HepG2 (cell line): ENCODE measurements around the gene GNG3. TPM values are rescaled to one million over a fixed set of nuclear protein-coding genes. Genes with fewer than 3 reads are reported as not detected.
A peak's percentile ranks its signal among the peaks of the same experiment; 100 is the strongest.

ENCODE experiments used
- ATAC-seq: fragments of 200-7000 bp; cut with Tn5 transposase; 3 replicates; pipeline ENCODE4 v1.9.1; 2020; ENCODE audit warnings: mild to moderate bottlenecking, moderate library complexity
- BruUV-seq: library from RNA; stranded (reverse); fragments of 400-500 nt; replicated peaks from 2 replicates; lab custom pipeline; 2021; lab: Mats Ljungman, UMichigan
- CTCF ChIA-PET: fragments of 300-600 bp; formaldehyde crosslinking; extraction: SDS; loops from one replicate; lab custom pipeline; 2021; ENCODE audit warnings: low total read pairs, inconsistent platforms, low intra/inter-chr PET ratio; lab: Yijun Ruan, JAX
- POLR2A ChIA-PET: fragments of 350-600 bp; sonication (Branson Sonifier 250); formaldehyde crosslinking; loops from one replicate; lab custom pipeline; 2020; ENCODE audit warnings: antibody characterized with exemption, inconsistent platforms; lab: Yijun Ruan, JAX
- DNase-seq: peaks from one replicate; pipeline ENCODE4 v3.0.0-alpha.2; 2015; ENCODE audit warnings: low spot score
- FAIRE-seq: peaks from 3 replicates; lab custom pipeline; 2011; peaks lifted over from hg19 to GRCh38; lab: Jason Lieb, UNC
- H2AFZ ChIP-seq: one replicate; pipeline ENCODE4 v1.6.1; 2011; ENCODE audit warnings: low read length, inconsistent platforms
- H3K27ac ChIP-seq: fragments of 300-600 bp; 3 replicates; pipeline ENCODE4 v1.8.0; 2011; ENCODE audit warnings: mixed run types, mild to moderate bottlenecking, mixed read lengths, low read length, inconsistent platforms; ENCODE audit not compliant: insufficient read depth; ENCODE audit errors: extremely low read length
- H3K27me3 ChIP-seq, 2 experiments: fragments of 200-600 bp in 1 of 2; 2 replicates in 1 of 2; 3 replicates in 1 of 2; pipeline versions ENCODE4 v1.6.0 to v1.8.0; 2011; ENCODE audit warnings: low read length in 2 of 2, mild to moderate bottlenecking in 2 of 2, moderate library complexity in 2 of 2, inconsistent platforms in 1 of 2; ENCODE audit not compliant: insufficient read depth in 2 of 2, control insufficient read depth in 1 of 2
- H3K36me3 ChIP-seq, 2 experiments: fragments of 200-600 bp in 1 of 2; replicated peaks in 1 of 2; 2 replicates in 1 of 2; 3 replicates in 1 of 2; pipeline versions ENCODE4 v1.5.1 to v1.8.0; 2011; ENCODE audit warnings: low read length in 2 of 2, inconsistent platforms in 1 of 2; ENCODE audit not compliant: insufficient read depth in 2 of 2, control insufficient read depth in 1 of 2
- H3K4me1 ChIP-seq: 2 replicates; pipeline ENCODE4 v1.5.1; 2012; ENCODE audit warnings: low read length, inconsistent platforms; ENCODE audit not compliant: insufficient read depth
- H3K4me2 ChIP-seq: 2 replicates; pipeline ENCODE4 v1.6.0; 2011; ENCODE audit warnings: low read depth, low read length, inconsistent platforms
- H3K4me3 ChIP-seq, 3 experiments: fragments of 200-600 bp in 1 of 3; sonication (generic), shearing (Covaris generic) in 1 of 3; replicated peaks in 1 of 3; 2 replicates each; pipeline ENCODE4 v1.5.1; 2011 to 2016; ENCODE audit warnings: low read length in 3 of 3, inconsistent platforms in 2 of 3, low read depth in 2 of 3, mild to moderate bottlenecking in 2 of 3, control low read depth in 1 of 3, mixed read lengths in 1 of 3; ENCODE audit not compliant: insufficient read depth in 1 of 3
- H3K79me2 ChIP-seq: one replicate; pipeline ENCODE4 v1.6.1; 2011; ENCODE audit warnings: low read length, inconsistent platforms; ENCODE audit not compliant: insufficient read depth
- H3K9ac ChIP-seq: 2 replicates; pipeline ENCODE4 v1.6.0; 2011; ENCODE audit warnings: mild to moderate bottlenecking, low read depth, low read length, inconsistent platforms; ENCODE audit not compliant: insufficient read depth
- H3K9me3 ChIP-seq: 2 replicates; pipeline ENCODE4 v1.5.1; 2012; ENCODE audit warnings: mild to moderate bottlenecking, low read length
- H4K20me1 ChIP-seq: 2 replicates; pipeline ENCODE4 v1.6.0; 2011; ENCODE audit warnings: inconsistent platforms, mild to moderate bottlenecking, low read length, moderate library complexity; ENCODE audit not compliant: insufficient read depth
- CREB1 ChIP-seq, 2 experiments: fragments of 450-650 bp in 1 of 2; IDR thresholded peaks; 2 replicates each; pipeline ENCODE4 v1.6.1; 2016 to 2017; ENCODE audit warnings: control low read depth in 1 of 2, mild to moderate bottlenecking in 1 of 2, missing compliant biosample characterization in 1 of 2, missing genetic modification characterization in 1 of 2
- FOSL1 ChIP-seq: sonication (generic); formaldehyde crosslinking; IDR thresholded peaks from 2 replicates; pipeline ENCODE4 v1.9.0; 2021; ENCODE audit warnings: missing genetic modification reagents, borderline replicate concordance
- FOXP1 ChIP-seq, 2 experiments: fragments of 450-650 bp in 1 of 2; IDR thresholded peaks; 2 replicates each; pipeline ENCODE4 v1.6.1; 2017 to 2018; ENCODE audit warnings: antibody characterized with exemption in 1 of 2
- HES4 ChIP-seq: sonication (generic); formaldehyde crosslinking; IDR thresholded peaks from 2 replicates; pipeline ENCODE4 v1.9.0; 2021; ENCODE audit warnings: mild to moderate bottlenecking, missing genetic modification reagents, borderline replicate concordance
- NR2F1 ChIP-seq, 2 experiments: fragments of 450-650 bp in 1 of 2; formaldehyde crosslinking in 1 of 2; IDR thresholded peaks; 2 replicates each; pipeline versions ENCODE4 v1.5.0 to v1.6.1; 2016 to 2020; ENCODE audit warnings: mild to moderate bottlenecking in 1 of 2, missing compliant biosample characterization in 1 of 2, missing genetic modification reagents in 1 of 2, moderate library complexity in 1 of 2
- NRL ChIP-seq: sonication (generic); formaldehyde crosslinking; IDR thresholded peaks from 2 replicates; pipeline ENCODE4 v1.5.0; 2020; ENCODE audit warnings: missing genetic modification reagents, mild to moderate bottlenecking, moderate library complexity, borderline replicate concordance
- PHF20 ChIP-seq: sonication (generic); formaldehyde crosslinking; IDR thresholded peaks from 2 replicates; pipeline ENCODE4 v1.5.0; 2020; ENCODE audit warnings: mild to moderate bottlenecking, missing genetic modification reagents
- POLR2G ChIP-seq: fragments of 200-400 bp; formaldehyde crosslinking; IDR thresholded peaks from 2 replicates; pipeline ENCODE4 v1.6.1; 2018; ENCODE audit warnings: mild to moderate bottlenecking, low read depth, low read length, moderate library complexity
- PRMT3 ChIP-seq: sonication (generic); formaldehyde crosslinking; IDR thresholded peaks from 2 replicates; pipeline ENCODE4 v1.8.1; 2022; ENCODE audit warnings: low read depth, mild to moderate bottlenecking, moderate library complexity, missing genetic modification reagents, borderline replicate concordance
- SMAD9 ChIP-seq: sonication (generic); formaldehyde crosslinking; IDR thresholded peaks from 2 replicates; pipeline ENCODE4 v1.5.1; 2020; ENCODE audit warnings: mild to moderate bottlenecking, missing genetic modification reagents
- TEAD2 ChIP-seq: sonication (generic); formaldehyde crosslinking; IDR thresholded peaks from 2 replicates; pipeline ENCODE4 v1.9.0; 2021; ENCODE audit warnings: missing genetic modification reagents
- ZBTB20 ChIP-seq: sonication (generic); formaldehyde crosslinking; IDR thresholded peaks from 2 replicates; pipeline ENCODE4 v1.8.1; 2023; ENCODE audit warnings: missing genetic modification reagents, low read depth, mild to moderate bottlenecking, borderline replicate concordance
- ZFP1 ChIP-seq: IDR thresholded peaks from 2 replicates; pipeline ENCODE4 v1.6.1; 2016
- ZNF296 ChIP-seq: sonication (generic); formaldehyde crosslinking; conservative IDR thresholded peaks from 2 replicates; pipeline ENCODE4 v1.5.0; 2020; ENCODE audit warnings: mild to moderate bottlenecking, missing genetic modification reagents
- ZNF496 ChIP-seq: sonication (generic); formaldehyde crosslinking; IDR thresholded peaks from 2 replicates; pipeline ENCODE4 v1.8.1; 2023; ENCODE audit warnings: mild to moderate bottlenecking, moderate library complexity, missing genetic modification reagents; ENCODE audit not compliant: insufficient replicate concordance
- ZNF616 ChIP-seq: sonication (generic); formaldehyde crosslinking; IDR thresholded peaks from 2 replicates; pipeline ENCODE4 v1.5.0; 2020; ENCODE audit warnings: low read depth, mild to moderate bottlenecking, missing genetic modification reagents
- ZSCAN20 ChIP-seq: sonication (generic); formaldehyde crosslinking; IDR thresholded peaks from 2 replicates; pipeline ENCODE4 v1.4.0; 2020; ENCODE audit warnings: missing genetic modification reagents, mild to moderate bottlenecking, borderline replicate concordance
- WGBS: methylation state at CpG from one replicate; pipeline ENCODE4 v1.1.6; 2017; ENCODE audit warnings: low lambda C conversion rate; 5-methylcytosine and 5-hydroxymethylcytosine counted together
- in situ Hi-C: cut with HindIII; loops from 2 replicates; pipeline ENCODE4 v1.10.0; 2017; ENCODE audit warnings: low pct_unique_long_range_greater_than_20kb; ENCODE audit not compliant: extremely low pct_ligation_motif_present
- intact Hi-C: fragments of 100-400 bp; cut with micrococcal nuclease; formaldehyde crosslinking; loops from one replicate; pipeline ENCODE4 v1.10.0; 2022; ENCODE audit not compliant: unreplicated experiment
- polyA plus RNA-seq, 8 experiments: library from polyadenylated mRNA; depleted of rRNA in 3 of 8; stranded (reverse) in 7 of 8; unstranded in 1 of 8; fragments of >200 nt; fragmentation: Illumina TruSeq in 4 of 8; extraction: Trizol in 4 of 8; gene quantifications; 2 replicates each; pipeline versions ENCODE4 v1.2.1 to v1.2.3, GENCODE V29; 2011 to 2016; ENCODE audit warnings: low read depth in 4 of 8, missing spikeins in 1 of 8, mixed read lengths in 1 of 8; ENCODE audit not compliant: insufficient read depth in 1 of 8
- total RNA-seq, 5 experiments: library from RNA; depleted of rRNA; stranded (reverse); fragments of >200 nt; fragmentation: Illumina TruSeq; extraction: Trizol; gene quantifications; 2 replicates each; pipeline ENCODE4 v1.2.3, GENCODE V29; 2016; ENCODE audit warnings: low read depth in 1 of 5
- TF ChIP-seq, protein P1 (sequence below): sonication (generic); formaldehyde crosslinking; conservative IDR thresholded peaks from 2 replicates; pipeline ENCODE4 v1.4.0; 2020; ENCODE audit warnings: missing genetic modification reagents
- TF ChIP-seq, protein P2 (sequence below): sonication (generic); formaldehyde crosslinking; IDR thresholded peaks from 2 replicates; pipeline ENCODE4 v1.8.0; 2022; ENCODE audit warnings: missing genetic modification reagents, low read depth, mild to moderate bottlenecking, borderline replicate concordance
- TF ChIP-seq, protein P3 (sequence below): sonication (generic); formaldehyde crosslinking; IDR thresholded peaks from 2 replicates; pipeline ENCODE4 v1.5.1; 2020; ENCODE audit warnings: missing genetic modification reagents, mild to moderate bottlenecking, borderline replicate concordance

Gene GNG3
- total and polyA plus RNA-seq, 2 of the 13 experiments (the other 11 are each of a cell fraction or from before 2014, with no cell fraction given), result not detected

DNA sequence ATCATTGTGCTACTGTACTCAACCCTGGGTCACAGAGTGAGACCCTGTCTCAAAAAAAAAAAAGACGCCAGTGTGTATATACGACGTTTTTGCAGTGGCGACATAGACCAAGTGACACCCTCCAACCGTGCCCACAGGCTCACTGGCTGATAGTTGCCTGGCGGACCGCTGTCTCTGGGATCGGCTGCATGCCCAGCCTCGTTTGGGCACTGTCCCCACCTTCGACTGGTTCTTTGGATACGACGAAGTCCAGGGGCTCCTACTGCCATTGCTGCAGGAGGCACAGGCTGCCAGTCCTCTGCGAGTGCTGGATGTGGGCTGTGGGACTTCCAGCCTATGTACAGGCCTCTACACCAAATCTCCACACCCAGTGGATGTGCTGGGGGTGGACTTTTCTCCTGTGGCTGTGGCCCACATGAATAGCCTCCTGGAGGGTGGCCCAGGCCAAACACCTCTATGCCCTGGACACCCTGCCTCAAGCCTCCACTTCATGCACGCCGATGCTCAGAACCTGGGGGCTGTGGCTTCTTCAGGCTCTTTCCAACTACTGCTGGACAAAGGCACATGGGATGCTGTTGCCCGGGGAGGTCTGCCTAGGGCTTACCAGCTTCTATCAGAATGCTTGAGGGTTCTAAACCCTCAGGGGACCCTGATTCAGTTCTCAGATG, 41.1 kb upstream of the GNG3 start (continued):
- TF ChIP-seq ZBTB20 (CRISPR knock-in tag), result no peak
- TF ChIP-seq NRL (CRISPR knock-in tag), result peak; percentile 76; the same call in 1 of the 2 replicates
- peak; percentile 26; the same call in 1 of the 2 replicates for TF ChIP-seq PHF20 (CRISPR knock-in tag)
- TF ChIP-seq CREB1 (IDR thresholded peaks at IDR 0.05), result no peak
- TF ChIP-seq CREB1 (CRISPR knock-in tag; IDR thresholded peaks at IDR 0.05), result no peak
- TF ChIP-seq PRMT3, result no peak
- no peak for TF ChIP-seq ZNF616 (CRISPR knock-in tag)
- TF ChIP-seq, all 625 proteins: peak for 36

DNA sequence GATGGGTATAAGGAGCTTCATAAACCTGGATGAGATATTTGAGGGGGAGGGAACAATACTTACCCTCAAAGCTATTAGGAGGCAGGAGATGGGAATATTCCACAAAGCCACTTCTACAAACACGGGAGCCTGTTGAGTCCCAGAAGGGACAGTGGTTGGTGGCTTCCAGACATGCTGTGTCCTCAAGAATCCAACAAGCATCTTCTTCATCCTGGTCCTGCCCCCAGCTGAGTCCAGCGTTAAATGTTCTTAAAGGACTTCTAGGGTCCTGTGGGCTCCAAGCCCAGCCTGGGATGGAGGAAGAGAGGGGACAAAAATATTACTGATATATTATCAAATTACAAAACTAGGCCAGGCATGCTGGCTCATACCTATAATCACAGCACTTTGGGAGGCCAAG, 40.0 kb upstream of the GNG3 start:
- H3K4me2 ChIP-seq, result no peak overlapping the region
- no peaks in the 10 kb centered on the region; the same call in none of the 2 replicates for H4K20me1 ChIP-seq
- FAIRE-seq (no peak), DNase-seq (no peak), ATAC-seq (no peak)
- no peaks in the 10 kb centered on the region for H3K9me3 ChIP-seq
- H3K9ac ChIP-seq, result peak overlapping the region; percentile 91
- ChIA-PET CTCF (no interaction called here), POLR2A (interaction anchor here (0.7 to 6.6 kb wide), 10 partner anchors 9 to 174 kb away, joined by 3 to 98 read pairs (median 6); partner anchors contain the start of genes B3GAT3, GANAB, HNRNPUL2 and INTS5)
- intact Hi-C loops, result no loop called here
- BruUV-seq, result no TSS peak
- H3K4me1 ChIP-seq, result peaks cover 59% of the 10 kb centered on the region
- H3K4me3 ChIP-seq, result no peak overlapping the region
- 93% methylated on average over 2 of the region's 2 CpGs for WGBS
- no peak overlapping the region for H2AFZ ChIP-seq
- in situ Hi-C loops, result no loop called here
- no peaks in the 10 kb centered on the region; a peak in 1 of 5 replicates for H3K27me3 ChIP-seq
- peaks cover 50% of the 10 kb centered on the region for H3K79me2 ChIP-seq
- H3K27ac ChIP-seq, result no peak overlapping the region
- H3K36me3 ChIP-seq, result peaks cover 0 to 15% of the 10 kb centered on the region in 2 experiments; a peak in 2 of 5 replicates
- TF ChIP-seq ZNF496 (CRISPR knock-in tag) (no peak), SMAD9 (no peak), ZSCAN20 (no peak), TEAD2 (CRISPR knock-in tag) (no peak), ZNF296 (CRISPR knock-in tag) (no peak), NR2F1 (CRISPR knock-in tag; IDR thresholded peaks at IDR 0.05) (no peak), FOXP1 (IDR thresholded peaks at IDR 0.05) (no peak), FOXP1 (CRISPR knock-in tag; IDR thresholded peaks at IDR 0.05) (no peak), HES4 (CRISPR knock-in tag) (no peak), ZFP1 (CRISPR knock-in tag) (no peak), POLR2G (peak; percentile 6; the same call in 1 of the 2 replicates), FOSL1 (CRISPR knock-in tag) (no peak)
- TF ChIP-seq, protein P1, sequence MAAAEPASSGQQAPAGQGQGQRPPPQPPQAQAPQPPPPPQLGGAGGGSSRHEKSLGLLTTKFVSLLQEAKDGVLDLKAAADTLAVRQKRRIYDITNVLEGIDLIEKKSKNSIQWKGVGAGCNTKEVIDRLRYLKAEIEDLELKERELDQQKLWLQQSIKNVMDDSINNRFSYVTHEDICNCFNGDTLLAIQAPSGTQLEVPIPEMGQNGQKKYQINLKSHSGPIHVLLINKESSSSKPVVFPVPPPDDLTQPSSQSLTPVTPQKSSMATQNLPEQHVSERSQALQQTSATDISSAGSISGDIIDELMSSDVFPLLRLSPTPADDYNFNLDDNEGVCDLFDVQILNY (CRISPR knock-in tag), result no peak
- TF ChIP-seq, protein P2, sequence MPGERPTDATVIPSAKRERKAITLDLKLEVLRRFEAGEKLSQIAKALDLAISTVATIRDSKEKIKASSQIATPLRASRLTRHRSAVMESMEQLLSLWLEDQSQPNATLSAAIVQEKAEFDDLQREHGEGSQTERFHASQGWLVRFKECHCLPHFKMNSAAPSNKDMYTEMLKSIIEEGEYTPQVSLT (CRISPR knock-in tag), result no peak
- TF ChIP-seq, protein P3, sequence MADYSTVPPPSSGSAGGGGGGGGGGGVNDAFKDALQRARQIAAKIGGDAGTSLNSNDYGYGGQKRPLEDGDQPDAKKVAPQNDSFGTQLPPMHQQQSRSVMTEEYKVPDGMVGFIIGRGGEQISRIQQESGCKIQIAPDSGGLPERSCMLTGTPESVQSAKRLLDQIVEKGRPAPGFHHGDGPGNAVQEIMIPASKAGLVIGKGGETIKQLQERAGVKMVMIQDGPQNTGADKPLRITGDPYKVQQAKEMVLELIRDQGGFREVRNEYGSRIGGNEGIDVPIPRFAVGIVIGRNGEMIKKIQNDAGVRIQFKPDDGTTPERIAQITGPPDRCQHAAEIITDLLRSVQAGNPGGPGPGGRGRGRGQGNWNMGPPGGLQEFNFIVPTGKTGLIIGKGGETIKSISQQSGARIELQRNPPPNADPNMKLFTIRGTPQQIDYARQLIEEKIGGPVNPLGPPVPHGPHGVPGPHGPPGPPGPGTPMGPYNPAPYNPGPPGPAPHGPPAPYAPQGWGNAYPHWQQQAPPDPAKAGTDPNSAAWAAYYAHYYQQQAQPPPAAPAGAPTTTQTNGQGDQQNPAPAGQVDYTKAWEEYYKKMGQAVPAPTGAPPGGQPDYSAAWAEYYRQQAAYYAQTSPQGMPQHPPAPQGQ (CRISPR knock-in tag), result no peak
